Right lung (tissue), 10 donors: ENCODE measurements around the gene TBX15. TPM values are rescaled to one million over a fixed set of nuclear protein-coding genes. Genes with fewer than 3 reads are reported as not detected.

ENCODE experiments used
- DNase-seq, 2 donors: peaks; one replicate each; pipeline ENCODE4 v3.0.0-alpha.2; 2013
- long read RNA-seq, 8 donors: transcript quantifications; one replicate each; lab custom pipeline, GENCODE V29; 2026
- polyA plus RNA-seq, 5 donors: library from polyadenylated mRNA; unstranded; fragments of 120-200 nt; gene quantifications; one replicate each; pipeline versions ENCODE4 v1.2.1 to v1.2.3, GENCODE V29; 2013; ENCODE audit warnings: inconsistent platforms in 1 of 5, low replicate concordance in 1 of 5; ENCODE audit not compliant: insufficient read length in 5 of 5, insufficient read depth in 1 of 5

The TBX15 gene
- polyA plus RNA-seq = 1 to 10 TPM in 1 of 5 donors, under 1 TPM in 4; 0.22 to 2.4 (median 0.31) TPM
- long read RNA-seq, donor 1 = 0 reads
- long read RNA-seq, donor 2 = 0 reads
- long read RNA-seq, donor 3 = 0 reads
- long read RNA-seq, donor 4 = 0 reads
- long read RNA-seq, donor 5 = 0 reads
- long read RNA-seq, donor 6 = 0 reads
- long read RNA-seq, donor 7 = 0 reads
- long read RNA-seq, donor 8 = 0 reads

DNA sequence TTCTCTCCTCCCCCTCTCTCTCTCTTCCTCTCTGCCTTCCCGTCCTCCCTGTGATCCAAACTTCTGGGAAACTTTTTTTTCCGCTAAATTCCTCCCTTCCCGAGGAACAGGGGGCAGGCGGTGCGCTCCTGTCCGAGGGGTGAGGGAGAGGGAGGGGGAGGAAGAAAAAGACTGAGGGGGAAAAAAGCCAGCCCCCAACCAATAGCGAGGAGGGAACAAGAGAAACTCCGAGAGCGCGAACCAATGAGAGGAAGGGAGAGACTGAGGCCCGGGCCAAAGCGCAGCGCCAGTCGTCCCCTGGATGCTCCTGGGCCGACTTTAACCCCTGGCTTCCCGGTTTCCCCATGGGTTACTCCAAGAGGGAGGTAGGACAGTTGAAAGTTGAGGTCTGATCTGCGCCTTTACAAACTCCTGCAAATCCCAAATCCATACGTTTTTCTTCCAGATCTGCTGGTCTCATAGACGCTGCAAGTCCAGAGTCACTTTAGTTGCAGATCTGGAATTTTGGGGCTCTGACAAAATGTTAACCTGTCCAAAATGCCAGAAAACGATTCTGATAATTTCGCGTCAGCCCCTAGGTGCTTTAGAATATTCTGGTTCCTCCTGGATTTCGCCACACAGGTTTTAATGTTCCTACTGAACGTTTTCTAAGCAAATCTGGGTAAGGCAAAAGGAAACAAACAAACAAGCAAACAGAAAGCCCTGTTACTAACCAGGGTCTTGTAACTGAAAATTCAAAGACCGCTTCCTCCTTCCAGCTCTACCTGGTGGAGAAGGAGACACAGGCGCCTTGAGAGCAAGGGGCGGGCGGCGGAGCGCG, at the start of gene TBX15:
TBX15 (minus strand) TSS at position 158 of the 820 bp plus-strand sequence. CDS start 548 bp downstream, outside the sequence.
- no peak for DNase-seq

DNA sequence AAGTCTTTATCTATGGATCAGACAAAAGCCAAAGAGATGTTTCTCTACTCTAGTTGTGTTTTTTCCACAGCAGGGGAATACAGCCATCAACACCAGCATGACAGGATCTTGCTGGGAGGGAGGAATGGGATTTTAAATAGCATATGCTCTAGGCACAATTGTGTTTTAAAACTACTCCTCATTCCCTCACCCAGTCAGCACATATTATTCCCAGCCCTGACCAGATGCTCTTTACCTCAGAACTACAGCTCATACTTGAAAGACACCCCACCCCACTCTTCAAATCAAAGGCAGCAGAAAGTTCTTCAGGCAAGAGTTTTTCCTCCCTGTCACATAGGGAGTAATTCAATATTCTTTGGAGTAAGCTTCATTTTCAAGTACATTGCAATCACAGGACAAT, 46.2 kb upstream of the TBX15 start:
- DNase-seq = no peak

- DNase-seq = no peak
These were observed 44.8 kb upstream of the TBX15 start for GRCh38 chr1:119032986-119033385.

DNA sequence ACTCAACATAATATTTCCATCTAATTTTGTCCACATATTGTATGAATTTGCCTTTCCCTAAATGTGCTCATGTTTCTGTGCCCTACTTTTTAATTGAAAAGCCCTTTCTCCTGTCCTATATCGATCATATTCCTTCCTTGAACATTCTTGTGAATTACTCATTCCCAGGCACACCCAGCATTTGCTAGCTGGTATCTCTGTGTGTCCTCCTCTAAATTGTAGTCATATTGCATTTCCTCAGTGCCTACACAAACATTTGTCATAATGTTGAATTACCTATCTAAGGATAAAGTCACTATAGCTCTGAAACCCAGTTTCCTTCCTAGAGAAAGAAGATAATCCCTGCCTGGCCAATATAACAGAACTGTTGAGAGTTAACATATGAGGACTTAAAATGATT, 39.6 kb upstream of the TBX15 start:
- no peak for DNase-seq

DNA sequence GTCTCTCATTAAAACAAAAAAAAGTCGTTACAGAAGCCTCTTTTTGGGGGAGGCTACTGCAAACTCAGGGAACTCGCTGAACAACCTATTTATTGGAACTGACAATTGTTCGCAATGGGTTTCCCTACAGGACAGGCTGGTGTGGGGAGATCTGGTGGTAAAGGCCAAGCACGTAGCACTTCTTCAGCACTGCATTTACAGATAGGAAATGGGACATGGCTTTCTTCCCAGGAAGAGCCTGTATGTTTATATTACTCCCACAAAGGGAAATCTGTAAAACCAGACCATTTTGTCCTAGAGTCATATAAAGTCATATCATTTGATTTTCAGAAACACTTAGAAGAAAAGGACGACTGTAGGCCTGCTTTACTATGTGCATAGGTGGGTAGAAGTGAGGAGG, 38.8 kb upstream of the TBX15 start:
- DNase-seq = no peak

DNA sequence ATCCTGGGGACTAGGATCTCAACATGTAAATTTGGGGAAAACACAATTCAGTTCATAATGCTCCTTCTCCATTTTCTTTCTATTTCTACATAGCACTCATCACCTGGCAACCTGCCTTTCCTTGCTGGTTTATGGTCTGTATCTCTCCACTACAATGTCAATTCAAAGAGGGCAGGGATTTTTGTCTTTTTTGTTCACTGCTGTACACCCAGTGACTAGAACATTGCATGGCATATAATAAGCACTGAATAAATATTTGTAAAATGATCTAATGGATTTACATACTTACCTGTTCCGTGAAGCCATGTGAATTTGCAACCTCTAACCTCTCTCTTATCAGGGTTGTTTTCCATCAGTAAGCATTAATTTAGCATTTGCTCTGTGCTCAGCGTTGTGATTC, 27.4 kb upstream of the TBX15 start:
- DNase-seq = no peak

GRCh38 chr1:119012383-119012782, 24.2 kb upstream of the TBX15 start:
- DNase-seq = no peak

DNA sequence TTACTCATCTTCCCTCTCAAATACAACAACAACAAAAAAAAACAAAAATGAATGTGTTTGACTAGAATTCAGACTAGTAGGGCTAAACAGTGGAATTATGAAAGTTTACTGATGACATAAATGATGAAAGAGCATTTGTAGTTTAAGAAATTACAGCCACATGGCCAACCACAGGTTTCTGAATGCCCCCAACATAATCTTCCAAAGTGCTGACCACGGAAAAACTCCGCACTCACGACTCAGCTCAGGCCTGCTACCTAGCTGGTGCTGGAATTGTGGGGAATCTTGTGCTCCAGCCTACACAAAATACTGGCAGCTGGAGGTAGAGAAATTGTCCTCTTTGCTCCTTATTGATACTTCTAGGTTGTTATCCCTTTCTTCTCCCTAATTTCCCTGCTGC, 23.6 kb upstream of the TBX15 start:
- no peak for DNase-seq

- no peak for DNase-seq
These were observed 23.0 kb upstream of the TBX15 start for GRCh38 chr1:119011116-119011515.

- DNase-seq = no peak
These were observed 22.1 kb upstream of the TBX15 start for GRCh38 chr1:119010201-119010600.

DNA sequence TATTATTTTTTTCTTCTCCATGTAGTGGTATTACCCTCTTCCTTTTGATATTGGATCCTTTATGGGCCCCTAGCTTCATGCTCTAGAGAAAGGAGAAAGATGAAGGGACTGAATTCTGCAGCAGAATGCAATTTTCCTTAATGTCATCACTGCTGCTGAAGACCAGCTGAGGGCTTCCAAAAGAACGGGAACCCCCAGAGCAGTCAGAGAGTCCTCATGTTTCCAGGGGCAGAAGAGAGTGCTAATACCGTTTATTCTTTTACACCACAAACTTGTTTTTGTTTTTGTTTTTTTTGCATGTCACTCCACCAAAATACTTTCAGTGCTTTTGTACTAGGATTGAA, 21.1 kb upstream of the TBX15 start:
- no peak for DNase-seq

- peak in 1 of 2 donors; percentile 60 for DNase-seq
These were observed 20.6 kb upstream of the TBX15 start for GRCh38 chr1:119008483-119009311.

DNA sequence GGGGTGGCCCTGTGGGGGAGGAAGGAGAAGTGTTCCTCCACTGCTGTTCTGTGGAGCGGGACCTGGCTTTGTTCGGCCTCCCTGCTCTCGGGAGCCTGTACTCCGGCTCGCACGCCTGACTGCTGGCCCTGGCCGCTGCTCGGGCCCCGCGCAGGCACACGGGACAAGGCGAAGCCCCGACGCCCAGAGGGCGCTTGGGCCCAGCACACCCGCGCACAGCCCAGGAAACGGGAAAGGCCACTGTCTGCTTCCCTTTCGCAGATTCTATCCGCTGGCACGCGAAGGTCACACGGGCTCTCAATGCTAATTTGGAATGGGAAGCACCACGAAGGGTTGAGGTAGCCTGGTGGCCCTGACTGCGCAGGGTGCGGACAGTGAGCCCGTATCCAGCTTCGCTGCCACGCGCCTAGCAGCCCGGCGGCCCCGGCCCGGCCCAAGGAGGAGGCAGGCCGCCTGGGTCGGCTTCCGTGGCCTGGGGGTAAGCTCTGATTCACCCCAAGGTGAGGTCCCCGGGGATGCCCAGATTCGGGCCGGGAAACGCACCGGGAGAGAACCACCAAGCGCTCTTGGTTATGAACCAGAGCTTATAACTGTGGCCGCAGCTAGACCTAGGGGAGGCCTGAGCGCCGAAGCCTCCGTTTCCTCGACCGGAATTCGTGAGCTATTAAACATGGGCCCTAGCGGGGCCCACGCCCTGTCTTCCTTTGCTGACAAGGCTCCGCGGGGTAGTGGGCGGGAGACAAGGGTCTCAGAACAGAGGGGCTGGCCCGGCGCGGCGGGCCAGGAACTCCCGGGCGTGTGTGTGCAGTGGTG, 19.7 kb upstream of the TBX15 start:
- no peak for DNase-seq

GRCh38 chr1:119007339-119007669, 19.2 kb upstream of the TBX15 start:
- DNase-seq = no peak

DNA sequence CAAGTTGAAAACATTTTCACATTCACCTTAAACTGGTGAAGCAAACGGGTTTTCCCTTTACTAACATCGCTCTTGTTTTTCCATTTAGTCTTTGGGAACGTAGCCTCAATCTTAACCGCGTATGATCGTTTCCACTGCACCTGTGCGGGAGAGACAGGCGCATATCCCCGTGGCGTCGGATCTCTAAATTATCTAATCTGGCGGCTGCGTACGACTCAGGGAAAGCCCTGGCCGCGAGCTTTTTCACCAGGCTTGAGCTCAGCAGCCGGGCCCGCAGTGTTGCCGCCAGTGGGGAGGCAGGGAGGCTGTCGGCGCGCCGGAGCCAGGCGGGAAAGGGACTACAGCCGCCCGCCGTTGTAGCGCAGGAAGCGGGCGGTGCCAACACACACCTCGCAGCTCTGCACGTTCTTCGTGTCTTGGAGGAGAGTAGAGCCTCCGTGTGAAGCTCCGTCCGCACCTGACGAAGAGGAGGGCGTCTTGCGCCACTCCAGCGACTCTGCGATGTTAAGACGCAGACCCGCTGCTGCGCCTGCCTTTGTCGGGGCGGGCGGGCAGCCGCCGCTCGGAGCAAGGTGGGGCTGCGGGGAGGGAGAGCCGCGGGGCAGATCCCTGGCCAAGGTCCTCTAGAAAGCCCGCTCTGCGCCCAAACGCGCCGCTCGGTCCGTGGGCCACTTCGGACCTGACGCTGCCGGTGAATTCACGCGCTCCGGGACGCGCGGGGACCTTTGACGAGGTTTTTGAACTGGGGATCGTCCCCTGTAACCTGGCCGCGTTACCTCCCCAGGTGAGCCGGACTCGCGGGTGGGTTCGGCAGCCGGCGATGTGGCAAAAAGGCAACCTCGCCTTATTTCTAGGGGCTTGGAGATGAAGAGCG, 18.5 kb upstream of the TBX15 start:
- no peak for DNase-seq

DNA sequence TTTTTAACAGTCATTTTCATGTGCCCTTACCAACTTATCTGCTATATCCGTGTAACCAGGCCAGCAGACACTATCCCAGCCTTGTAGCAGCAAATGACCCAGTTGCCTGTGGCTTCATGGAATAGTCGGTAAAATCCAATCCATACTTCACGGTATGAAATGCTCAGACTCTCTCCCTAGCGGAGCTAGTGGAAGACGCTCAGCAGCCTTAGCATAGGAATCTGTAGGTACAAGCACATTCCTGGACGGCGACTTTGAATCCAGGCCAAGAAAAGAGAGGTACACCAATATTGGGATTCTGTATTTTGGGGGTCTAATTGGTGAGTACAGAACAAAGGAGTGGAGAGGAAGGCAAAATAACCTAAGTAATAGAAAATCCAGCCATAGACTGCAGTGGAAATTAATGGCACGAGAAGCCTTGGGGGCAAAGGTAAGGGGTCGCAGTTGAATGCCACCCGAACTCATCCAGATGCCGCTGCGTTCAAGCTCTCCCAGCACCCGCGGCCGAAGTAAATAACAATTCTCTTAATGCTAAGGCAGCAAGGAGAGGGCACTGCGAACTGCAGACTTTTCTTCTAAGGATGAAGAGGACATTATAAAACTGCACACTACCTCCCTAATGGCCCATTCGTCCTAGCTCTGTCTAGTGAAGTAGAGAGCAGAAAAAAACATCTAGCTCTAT, 17.7 kb upstream of the TBX15 start:
- DNase-seq = no peak

DNA sequence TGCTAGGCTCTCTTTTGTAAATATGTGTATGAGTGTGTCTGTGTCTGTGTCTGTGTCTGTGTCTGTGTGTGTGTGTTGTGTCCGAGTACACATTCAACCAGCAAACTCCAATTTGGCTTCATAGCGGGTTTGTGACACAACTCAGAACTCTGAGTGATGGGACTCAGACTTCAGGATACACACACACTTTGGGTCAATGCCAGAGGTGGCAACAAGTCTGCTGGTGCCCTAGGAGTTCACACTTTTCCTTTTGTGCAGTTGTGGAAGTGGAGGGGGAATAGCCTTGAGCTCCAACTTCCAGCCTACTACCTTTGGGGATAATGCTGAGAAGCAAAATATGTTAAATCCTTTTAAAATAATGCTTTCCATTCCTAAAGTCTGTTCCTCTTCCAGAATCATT, 16.6 kb upstream of the TBX15 start:
- no peak for DNase-seq

GRCh38 chr1:119004129-119004527, 16.0 kb upstream of the TBX15 start:
- no peak for DNase-seq

DNA sequence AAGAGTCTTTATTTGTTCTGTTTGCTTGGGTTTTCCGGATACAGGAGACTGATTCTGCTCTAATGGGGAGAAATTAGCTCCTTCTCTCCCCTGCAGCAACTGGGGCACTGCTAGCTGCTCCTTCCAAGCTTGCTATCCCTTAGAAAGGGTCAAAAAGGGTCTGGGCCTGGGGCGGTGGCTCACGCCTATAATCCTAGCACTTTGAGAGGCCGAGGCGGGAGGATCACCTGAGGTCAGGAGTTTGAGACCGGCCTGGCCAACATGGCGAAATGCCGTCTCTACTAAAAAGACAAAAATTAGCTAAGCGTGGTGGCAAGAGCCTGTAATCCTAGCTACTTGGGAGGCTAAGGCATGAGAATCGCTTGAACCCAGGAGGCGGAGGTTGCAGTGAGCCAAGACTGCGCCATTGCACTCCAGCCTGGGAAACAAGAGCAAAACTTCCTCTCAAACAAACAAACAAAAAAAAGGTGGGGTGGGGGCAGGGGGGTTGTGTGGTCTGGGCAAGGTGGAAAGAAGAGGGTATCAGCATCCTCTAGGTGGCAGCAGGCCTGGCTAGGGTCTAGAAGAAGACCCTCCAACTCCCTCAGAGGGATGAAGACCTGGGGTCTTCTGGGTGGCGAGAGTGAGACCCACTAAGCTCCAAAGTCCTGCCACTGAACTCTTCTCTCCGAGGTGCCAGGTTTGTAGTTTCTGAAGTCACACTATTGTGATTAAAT, 15.4 kb upstream of the TBX15 start:
- DNase-seq = no peak
